ENCODE data around the gene DPM3.

DNA sequence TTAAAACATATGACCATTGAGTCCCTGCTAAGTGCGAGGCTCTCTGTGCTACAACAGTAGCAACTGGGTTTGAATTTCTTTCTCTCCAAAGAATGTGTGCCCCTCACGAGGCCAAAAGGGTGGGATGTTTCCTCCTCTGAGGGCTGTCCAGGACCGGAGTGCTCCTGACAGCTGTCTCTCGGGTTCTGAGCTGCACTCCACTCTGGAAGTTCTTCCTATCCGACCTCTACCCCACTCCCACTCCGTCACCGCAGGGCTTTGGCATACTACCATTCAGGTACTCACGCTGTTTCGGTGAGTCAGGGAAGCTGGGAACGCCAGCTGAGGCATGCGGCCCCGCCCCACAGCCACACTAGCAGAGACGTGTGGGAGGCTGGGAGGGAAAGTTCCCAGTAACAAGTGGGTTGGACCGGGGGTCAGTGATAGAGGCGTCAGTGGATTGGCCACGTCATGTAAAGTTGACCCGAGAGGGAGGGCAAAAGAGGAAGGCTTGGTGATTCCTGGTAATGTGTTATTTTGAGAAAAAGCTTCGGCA lies 5.4 kb downstream of the DPM3 start:
- TF ChIP-seq ZBTB11 (tag by site-specific recombination; conservative IDR thresholded peaks at IDR 0.05; ENCODE audit: low read depth) (no peak), PATZ1 (tag by site-specific recombination; IDR thresholded peaks at IDR 0.05) (peak; percentile 65; the same call in 1 of the 2 replicates)
- TF ChIP-seq, protein P1, sequence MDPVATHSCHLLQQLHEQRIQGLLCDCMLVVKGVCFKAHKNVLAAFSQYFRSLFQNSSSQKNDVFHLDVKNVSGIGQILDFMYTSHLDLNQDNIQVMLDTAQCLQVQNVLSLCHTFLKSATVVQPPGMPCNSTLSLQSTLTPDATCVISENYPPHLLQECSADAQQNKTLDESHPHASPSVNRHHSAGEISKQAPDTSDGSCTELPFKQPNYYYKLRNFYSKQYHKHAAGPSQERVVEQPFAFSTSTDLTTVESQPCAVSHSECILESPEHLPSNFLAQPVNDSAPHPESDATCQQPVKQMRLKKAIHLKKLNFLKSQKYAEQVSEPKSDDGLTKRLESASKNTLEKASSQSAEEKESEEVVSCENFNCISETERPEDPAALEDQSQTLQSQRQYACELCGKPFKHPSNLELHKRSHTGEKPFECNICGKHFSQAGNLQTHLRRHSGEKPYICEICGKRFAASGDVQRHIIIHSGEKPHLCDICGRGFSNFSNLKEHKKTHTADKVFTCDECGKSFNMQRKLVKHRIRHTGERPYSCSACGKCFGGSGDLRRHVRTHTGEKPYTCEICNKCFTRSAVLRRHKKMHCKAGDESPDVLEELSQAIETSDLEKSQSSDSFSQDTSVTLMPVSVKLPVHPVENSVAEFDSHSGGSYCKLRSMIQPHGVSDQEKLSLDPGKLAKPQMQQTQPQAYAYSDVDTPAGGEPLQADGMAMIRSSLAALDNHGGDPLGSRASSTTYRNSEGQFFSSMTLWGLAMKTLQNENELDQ (tag by site-specific recombination; IDR thresholded peaks at IDR 0.05; ENCODE audit: low read depth), result no peak
- TF ChIP-seq, protein P2, sequence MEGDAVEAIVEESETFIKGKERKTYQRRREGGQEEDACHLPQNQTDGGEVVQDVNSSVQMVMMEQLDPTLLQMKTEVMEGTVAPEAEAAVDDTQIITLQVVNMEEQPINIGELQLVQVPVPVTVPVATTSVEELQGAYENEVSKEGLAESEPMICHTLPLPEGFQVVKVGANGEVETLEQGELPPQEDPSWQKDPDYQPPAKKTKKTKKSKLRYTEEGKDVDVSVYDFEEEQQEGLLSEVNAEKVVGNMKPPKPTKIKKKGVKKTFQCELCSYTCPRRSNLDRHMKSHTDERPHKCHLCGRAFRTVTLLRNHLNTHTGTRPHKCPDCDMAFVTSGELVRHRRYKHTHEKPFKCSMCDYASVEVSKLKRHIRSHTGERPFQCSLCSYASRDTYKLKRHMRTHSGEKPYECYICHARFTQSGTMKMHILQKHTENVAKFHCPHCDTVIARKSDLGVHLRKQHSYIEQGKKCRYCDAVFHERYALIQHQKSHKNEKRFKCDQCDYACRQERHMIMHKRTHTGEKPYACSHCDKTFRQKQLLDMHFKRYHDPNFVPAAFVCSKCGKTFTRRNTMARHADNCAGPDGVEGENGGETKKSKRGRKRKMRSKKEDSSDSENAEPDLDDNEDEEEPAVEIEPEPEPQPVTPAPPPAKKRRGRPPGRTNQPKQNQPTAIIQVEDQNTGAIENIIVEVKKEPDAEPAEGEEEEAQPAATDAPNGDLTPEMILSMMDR (tag by site-specific recombination; IDR thresholded peaks at IDR 0.05), result no peak
